ENCODE results near the gene ARMCX2. TPM values are rescaled to one million over a fixed set of nuclear protein-coding genes. Genes with fewer than 3 reads are reported as not detected.

ARMCX2 gene
- total RNA-seq, 4 donors from 2014 or later: 3.3 to 5.9 (median 5.5) TPM

- in situ Hi-C loops (cut with MboI; ENCODE audit: low sequenced_read_pairs in 4 of 4): no loop called here
Observed at GRCh38 chrX:101686574-101686973, 26.9 kb upstream of the ARMCX2 start.

GRCh38 chrX:101685923-101686322, 26.3 kb upstream of the ARMCX2 start:
- H3K4me1 ChIP-seq: no peaks in the 10 kb centered on the region
- DNase-seq: no peak
- H3K4me3 ChIP-seq: no peak overlapping the region
- H3K36me3 ChIP-seq: no peaks in the 10 kb centered on the region
- intact Hi-C loops (cut with DNase I; ENCODE audit: low total_unique reads) (no loop called here), in situ Hi-C loops (cut with MboI; ENCODE audit: low sequenced_read_pairs in 4 of 4) (no loop called here)
- no peaks in the 10 kb centered on the region for H3K9me3 ChIP-seq
- TF ChIP-seq CTCF (IDR thresholded peaks at IDR 0.05 in 4 of 5, conservative IDR thresholded peaks at IDR 0.05 in 1 of 5) (no peak), POLR2A (IDR thresholded peaks at IDR 0.05) (no peak)
- no peak overlapping the region for H3K27ac ChIP-seq
- ATAC-seq: no peak
- H3K27me3 ChIP-seq: peaks cover 0 to 5% (median 0%) of the 10 kb centered on the region in 3 donors

More at GRCh38 chrX:101686574-101686973, 26.9 kb upstream of the ARMCX2 start:
- Histone ChIP-seq H3K4me3 (no peak overlapping the region), H3K36me3 (no peaks in the 10 kb centered on the region), H3K9me3 (no peaks in the 10 kb centered on the region), H3K4me1 (no peaks in the 10 kb centered on the region), H3K27me3 (peaks cover 0 to 5% (median 0%) of the 10 kb centered on the region in 3 donors), H3K27ac (no peak overlapping the region)
- intact Hi-C loops (cut with DNase I; ENCODE audit: low total_unique reads): no loop called here
- no peak for TF ChIP-seq POLR2A (IDR thresholded peaks at IDR 0.05)
- no peak for TF ChIP-seq CTCF (IDR thresholded peaks at IDR 0.05 in 4 of 5, conservative IDR thresholded peaks at IDR 0.05 in 1 of 5)
- DNase-seq: no peak
- ATAC-seq: no peak

GRCh38 chrX:101682723-101683122, 23.1 kb upstream of the ARMCX2 start:
- H3K4me1 ChIP-seq: no peaks in the 10 kb centered on the region
- H3K36me3 ChIP-seq: no peaks in the 10 kb centered on the region
- TF ChIP-seq POLR2A (IDR thresholded peaks at IDR 0.05) (no peak), CTCF (IDR thresholded peaks at IDR 0.05 in 4 of 5, conservative IDR thresholded peaks at IDR 0.05 in 1 of 5) (no peak)
- DNase-seq (no peak), ATAC-seq (no peak)
- H3K9me3 ChIP-seq: no peaks in the 10 kb centered on the region
- H3K27ac ChIP-seq: no peak overlapping the region
- intact Hi-C loops (cut with DNase I; ENCODE audit: low total_unique reads) (no loop called here), in situ Hi-C loops (cut with MboI; ENCODE audit: low sequenced_read_pairs in 4 of 4) (no loop called here)
- peaks cover 0 to 5% (median 0%) of the 10 kb centered on the region in 3 donors for H3K27me3 ChIP-seq
- H3K4me3 ChIP-seq: no peak overlapping the region

GRCh38 chrX:101677028-101677427, 17.4 kb upstream of the ARMCX2 start:
- intact Hi-C loops (cut with DNase I; ENCODE audit: low total_unique reads) (no loop called here), in situ Hi-C loops (cut with MboI; ENCODE audit: low sequenced_read_pairs in 4 of 4) (no loop called here)
- Histone ChIP-seq H3K4me3 (no peak overlapping the region), H3K27ac (no peak overlapping the region), H3K27me3 (no peaks in the 10 kb centered on the region), H3K4me1 (no peaks in the 10 kb centered on the region), H3K36me3 (no peaks in the 10 kb centered on the region), H3K9me3 (no peaks in the 10 kb centered on the region)
- DNase-seq (no peak), ATAC-seq (no peak)
- TF ChIP-seq CTCF (IDR thresholded peaks at IDR 0.05 in 4 of 5, conservative IDR thresholded peaks at IDR 0.05 in 1 of 5): no peak
- no peak for TF ChIP-seq POLR2A (IDR thresholded peaks at IDR 0.05)

- in situ Hi-C loops (cut with MboI; ENCODE audit: low sequenced_read_pairs in 4 of 4): no loop called here
- Histone ChIP-seq H3K27ac (no peak overlapping the region), H3K4me3 (no peak overlapping the region), H3K9me3 (no peaks in the 10 kb centered on the region), H3K36me3 (no peaks in the 10 kb centered on the region), H3K4me1 (no peaks in the 10 kb centered on the region), H3K27me3 (no peaks in the 10 kb centered on the region)
- DNase-seq (no peak), ATAC-seq (no peak)
- TF ChIP-seq POLR2A (IDR thresholded peaks at IDR 0.05) (no peak), CTCF (IDR thresholded peaks at IDR 0.05 in 4 of 5, conservative IDR thresholded peaks at IDR 0.05 in 1 of 5) (no peak)
- intact Hi-C loops (cut with DNase I; ENCODE audit: low total_unique reads): no loop called here
Observed at GRCh38 chrX:101676571-101676970, 16.9 kb upstream of the ARMCX2 start.

Measured in gastrocnemius medialis (tissue), 4 donors.